Stimulated activated naive CD8-positive, alpha-beta T cell treated with anti-CD3 and anti-CD28 coated beads, Interleukin-15, amount 100 ng/mL, for 72 hours (primary cell): ENCODE measurements around the gene RSL1D1.
"Not testable (repeated sequence)": the region's sequence is repeated elsewhere in the genome, so short reads cannot be mapped to it uniquely, and the experiment has no call there.

Source experiments
- ATAC-seq: fragments of 150-1000 bp; cut with Tn5 transposase; 2 replicates; pipeline ENCODE4 v1.10.0; 2021; ENCODE audit warnings: mild to moderate bottlenecking, moderate library complexity
- DNase-seq, 2 donors: peaks; one replicate each; pipeline ENCODE4 v3.0.0; 2021 to 2022
- H3K27ac Mint-ChIP-seq, 2 donors: one replicate each; pipeline ENCODE4 v1.8.0; 2022; ENCODE audit warnings: mild to moderate bottlenecking in 2 of 2, mixed read lengths in 2 of 2, moderate library complexity in 2 of 2
- H3K27me3 Mint-ChIP-seq: one replicate; pipeline ENCODE4 v1.8.0; 2022; ENCODE audit warnings: mixed read lengths
- H3K4me1 Mint-ChIP-seq: one replicate; pipeline ENCODE4 v1.8.0; 2022; ENCODE audit warnings: mild to moderate bottlenecking, mixed read lengths
- H3K4me3 Mint-ChIP-seq, 2 donors: one replicate each; pipeline ENCODE4 v1.8.0; 2022; ENCODE audit warnings: mild to moderate bottlenecking in 2 of 2, mixed read lengths in 2 of 2, moderate library complexity in 1 of 2
- H3K9me3 Mint-ChIP-seq, 2 donors: one replicate each; pipeline ENCODE4 v1.8.0; 2022; ENCODE audit warnings: mixed read lengths in 2 of 2

RSL1D1 gene

DNA sequence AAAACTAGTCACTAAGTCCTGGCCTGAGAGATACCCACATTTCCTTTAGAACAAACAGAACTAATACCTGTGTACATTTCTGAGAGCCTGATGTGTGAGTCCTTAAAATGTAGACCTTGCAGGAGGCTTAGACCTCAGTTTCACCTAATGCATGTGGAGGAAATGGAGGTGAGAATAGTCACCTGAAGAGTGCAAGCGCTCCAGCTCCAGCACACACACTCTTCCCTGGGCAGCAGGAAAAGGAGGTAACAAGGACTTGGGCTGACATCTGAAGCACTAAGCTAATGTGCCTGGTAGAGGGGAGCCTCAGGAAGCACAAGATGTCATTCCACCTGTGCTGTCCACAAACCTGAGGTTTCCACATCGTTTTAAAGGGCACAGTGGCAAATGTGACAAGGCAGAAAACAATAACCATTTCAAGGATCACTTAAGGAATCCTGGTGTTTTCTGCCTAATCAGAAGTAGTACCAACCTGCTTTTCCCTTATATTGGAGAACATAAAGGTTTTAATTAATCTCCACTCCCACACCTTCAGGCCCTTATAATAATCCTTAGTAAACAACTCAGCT is 17.2 kb upstream of the RSL1D1 start:
- DNase-seq (no peak), ATAC-seq (no peak)
- Mint-ChIP-seq H3K27me3 (no peaks in the 10 kb centered on the region), H3K4me1 (no peaks in the 10 kb centered on the region), H3K4me3 (no peak overlapping the region), H3K9me3 (no peaks in the 10 kb centered on the region), H3K27ac (no peak overlapping the region)

DNA sequence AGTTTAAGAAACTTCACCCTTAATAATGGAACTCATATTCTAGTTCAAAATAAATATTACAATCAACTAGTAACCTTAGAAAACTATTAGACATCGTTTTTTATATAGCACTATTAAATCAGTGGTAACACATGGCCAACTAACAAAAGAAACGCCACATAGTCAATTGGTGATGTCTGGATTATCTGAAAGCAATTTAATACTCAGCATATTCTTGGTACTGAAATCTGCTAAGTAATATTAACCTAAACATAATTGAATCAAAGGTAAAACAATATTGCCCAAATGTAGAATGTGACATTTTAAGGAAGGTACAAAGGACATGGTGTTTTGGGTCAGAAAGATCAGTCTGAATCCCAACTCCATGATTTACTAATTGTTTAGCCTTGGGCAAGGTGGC is 11.1 kb upstream of the RSL1D1 start:
- Mint-ChIP-seq H3K27me3 (no peaks in the 10 kb centered on the region), H3K4me1 (peaks cover 14% of the 10 kb centered on the region)

DNA sequence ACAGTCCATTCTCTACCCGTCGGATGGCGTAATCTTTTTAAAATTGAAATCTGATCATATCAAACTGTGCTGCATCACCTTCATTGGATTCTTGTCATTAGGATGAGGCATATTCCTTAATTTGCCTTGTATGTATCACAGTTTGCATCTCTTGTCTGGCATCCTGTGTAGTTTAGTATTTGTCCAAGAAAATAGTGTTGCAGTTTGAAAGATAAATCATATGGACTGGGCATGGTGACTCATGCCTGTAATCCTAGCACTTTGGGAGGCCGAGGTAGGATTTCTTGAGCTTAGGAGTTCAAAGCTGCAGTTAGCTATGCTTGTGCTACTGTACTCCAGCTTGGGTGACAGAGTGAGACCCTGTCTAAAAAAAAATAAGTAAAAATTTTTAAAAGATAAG is 5.8 kb upstream of the RSL1D1 start:
- H3K4me1 Mint-ChIP-seq, result peaks cover 57% of the 10 kb centered on the region
- no peak for ATAC-seq
- DNase-seq, result no peak
- no peak overlapping the region for H3K4me3 Mint-ChIP-seq
- H3K9me3 Mint-ChIP-seq, result no peaks in the 10 kb centered on the region
- H3K27me3 Mint-ChIP-seq, result no peaks in the 10 kb centered on the region
- H3K27ac Mint-ChIP-seq, result no peak overlapping the region

More for the DNA sequence above, 11.1 kb upstream of the RSL1D1 start:
- Mint-ChIP-seq H3K27ac (no peak overlapping the region), H3K4me3 (no peak overlapping the region), H3K9me3 (no peaks in the 10 kb centered on the region)
- ATAC-seq (no peak), DNase-seq (no peak)

DNA sequence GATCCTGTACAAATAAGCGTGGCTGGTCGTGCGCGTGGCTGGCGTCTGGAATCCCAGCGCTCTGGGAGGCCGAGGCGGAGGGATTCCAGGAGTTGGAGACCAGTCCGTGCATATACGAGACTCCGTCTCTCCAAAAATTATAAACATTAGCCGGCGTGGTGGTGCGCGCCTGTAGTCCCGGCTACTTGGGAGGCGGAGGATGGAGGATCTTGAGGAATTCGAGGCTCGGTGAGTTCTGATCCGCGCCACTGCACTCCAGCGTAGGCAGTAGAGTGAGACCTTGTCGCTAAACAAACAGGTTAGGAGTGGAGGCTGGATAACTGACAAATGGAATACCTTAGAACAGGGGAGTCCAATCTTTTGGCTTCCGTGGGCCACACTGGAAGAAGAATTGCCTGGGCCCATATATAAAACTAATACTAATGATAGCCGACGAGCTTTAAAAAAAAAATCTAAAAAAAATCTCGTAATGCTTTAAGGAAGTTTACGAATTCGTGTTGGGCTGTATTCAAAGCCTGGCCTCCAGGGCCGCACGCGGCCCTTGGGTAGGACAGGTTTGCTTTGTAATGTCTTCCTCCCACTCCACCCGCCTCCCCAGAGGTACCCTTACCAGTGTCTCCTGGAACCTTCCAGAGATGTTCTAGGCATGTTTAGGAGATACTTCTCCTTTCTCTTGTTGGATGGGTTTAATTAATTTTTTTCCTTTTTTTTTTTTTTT is 909 bp upstream of the RSL1D1 start:
- Mint-ChIP-seq H3K4me3 (peak overlapping the region; percentile 97), H3K4me1 (peaks cover 71% of the 10 kb centered on the region), H3K27ac (peak overlapping the region; percentile 94 to 98), H3K27me3 (no peaks in the 10 kb centered on the region), H3K9me3 (no peaks in the 10 kb centered on the region)
- DNase-seq, result no peak
- no peak for ATAC-seq

DNA sequence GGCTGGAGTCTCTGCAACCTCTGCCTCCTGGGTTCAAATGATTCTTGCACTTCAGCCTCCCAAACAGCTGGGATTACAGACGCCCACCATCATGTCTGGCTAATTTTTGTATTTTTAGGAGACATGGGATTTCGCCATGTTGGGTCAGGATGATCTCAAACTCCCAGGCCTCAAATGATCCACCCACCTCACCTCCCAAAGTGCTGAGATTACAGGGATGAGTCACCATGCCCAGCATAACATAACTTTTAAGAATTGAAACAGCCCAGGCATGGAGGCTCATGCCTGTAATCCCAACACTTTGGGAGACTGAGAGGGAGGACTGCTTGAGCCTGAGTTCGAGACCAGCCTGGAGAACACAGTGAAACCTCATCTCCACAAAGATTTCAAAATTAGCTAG is 2.5 kb downstream of the RSL1D1 start:
- no peak for DNase-seq
- H3K27ac Mint-ChIP-seq, result peak overlapping the region; percentile 40 to 86
- ATAC-seq, result no peak
- no peaks in the 10 kb centered on the region for H3K27me3 Mint-ChIP-seq
- H3K4me3 Mint-ChIP-seq, result peak overlapping the region; percentile 64
- H3K9me3 Mint-ChIP-seq, result no peaks in the 10 kb centered on the region
- peaks cover 59% of the 10 kb centered on the region for H3K4me1 Mint-ChIP-seq

DNA sequence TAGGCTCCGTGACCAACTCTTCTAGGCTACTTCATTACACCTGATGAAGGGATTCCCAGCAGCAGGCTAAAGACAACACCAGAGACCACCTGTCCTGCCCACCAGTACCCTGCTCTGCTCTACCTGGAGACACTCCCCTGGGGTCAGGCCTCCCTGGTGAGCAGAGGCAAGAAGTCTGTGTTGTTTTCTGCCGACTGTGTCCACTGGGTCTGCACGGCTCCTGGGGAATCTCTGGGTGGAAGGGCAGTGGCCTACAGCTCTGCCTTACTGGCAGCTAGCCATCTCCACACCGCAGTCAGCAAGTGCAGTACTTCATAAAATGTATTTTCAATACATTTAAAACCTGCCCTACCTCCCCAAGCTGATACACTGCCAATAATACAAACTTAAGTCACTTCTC is 6.8 kb downstream of the RSL1D1 start:
- H3K27ac Mint-ChIP-seq, result peak overlapping the region in 1 of 2 donors; percentile 68
- peaks cover 39% of the 10 kb centered on the region for H3K4me1 Mint-ChIP-seq
- H3K9me3 Mint-ChIP-seq, result no peaks in the 10 kb centered on the region
- DNase-seq (no peak), ATAC-seq (no peak)
- H3K27me3 Mint-ChIP-seq, result no peaks in the 10 kb centered on the region
- no peak overlapping the region for H3K4me3 Mint-ChIP-seq

DNA sequence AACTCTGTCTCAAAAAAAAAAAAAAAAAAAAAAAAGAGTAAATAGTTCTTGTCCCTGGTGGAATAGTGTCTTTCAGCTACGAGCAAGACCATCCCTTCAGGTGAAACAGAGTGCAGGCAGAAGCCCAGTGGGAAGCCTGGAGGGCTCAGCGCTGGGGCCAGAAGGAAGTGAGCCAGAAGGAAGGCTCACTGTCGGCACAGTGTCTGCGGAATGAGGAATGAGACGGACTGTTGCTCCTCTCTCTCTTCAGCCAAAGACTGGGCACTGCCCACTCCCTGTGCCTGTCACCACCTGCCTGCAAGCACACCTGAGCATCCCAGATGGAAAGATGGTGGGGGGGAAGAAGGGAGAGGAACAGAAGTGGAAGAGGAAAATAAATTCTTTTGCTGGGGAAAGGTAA is 7.5 kb downstream of the RSL1D1 start:
- Mint-ChIP-seq H3K4me1 (peaks cover 35% of the 10 kb centered on the region), H3K9me3 (no peaks in the 10 kb centered on the region), H3K27ac (peak overlapping the region in 1 of 2 donors; percentile 25), H3K4me3 (no peak overlapping the region), H3K27me3 (no peaks in the 10 kb centered on the region)
- ATAC-seq (no peak), DNase-seq (no peak)

DNA sequence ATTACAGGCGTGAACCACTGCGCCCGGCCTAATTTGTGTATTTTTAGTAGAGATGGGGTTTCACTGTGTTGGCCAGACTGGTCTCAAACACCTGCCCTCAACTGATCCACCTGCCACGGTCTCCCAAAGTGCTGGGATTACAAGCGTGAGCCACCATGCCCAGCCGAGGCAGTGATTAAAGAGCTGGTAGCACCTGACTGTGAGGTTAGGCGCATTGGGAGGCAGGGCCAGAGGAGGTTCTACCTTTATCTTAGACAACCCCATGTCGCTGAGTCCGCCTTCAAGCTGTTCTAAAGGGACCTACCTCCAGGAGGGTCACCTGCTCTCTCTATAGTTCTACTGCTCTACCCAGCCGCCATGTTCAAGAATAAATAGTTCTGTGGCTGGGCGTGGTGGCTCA is 8.1 kb downstream of the RSL1D1 start:
- Mint-ChIP-seq H3K27me3 (no peaks in the 10 kb centered on the region), H3K4me3 (no peak overlapping the region), H3K9me3 (no peaks in the 10 kb centered on the region), H3K4me1 (peaks cover 28% of the 10 kb centered on the region), H3K27ac (peak overlapping the region in 1 of 2 donors; percentile 68)
- ATAC-seq, result no peak
- DNase-seq, result no peak

DNA sequence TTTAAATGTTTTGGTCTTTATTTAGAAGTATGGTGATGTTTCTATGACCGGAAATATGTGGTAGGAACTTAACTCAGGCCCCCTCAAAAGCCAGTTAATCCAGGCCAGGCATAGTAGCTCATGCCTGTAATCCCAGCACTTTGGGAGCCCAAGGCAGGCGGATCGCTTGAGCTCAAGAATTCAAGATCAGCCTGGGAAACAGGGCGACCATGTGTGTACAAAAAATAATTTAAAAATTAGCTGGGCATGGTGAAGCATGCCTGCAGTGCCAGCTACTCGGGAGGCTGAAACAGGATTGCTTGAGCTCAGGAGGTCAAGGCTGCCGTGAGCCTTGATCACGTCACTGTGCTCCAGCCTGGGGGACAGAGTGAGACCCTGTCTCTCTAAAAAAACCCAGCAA is 10.3 kb downstream of the RSL1D1 start:
- H3K27ac Mint-ChIP-seq, result no peak overlapping the region

DNA sequence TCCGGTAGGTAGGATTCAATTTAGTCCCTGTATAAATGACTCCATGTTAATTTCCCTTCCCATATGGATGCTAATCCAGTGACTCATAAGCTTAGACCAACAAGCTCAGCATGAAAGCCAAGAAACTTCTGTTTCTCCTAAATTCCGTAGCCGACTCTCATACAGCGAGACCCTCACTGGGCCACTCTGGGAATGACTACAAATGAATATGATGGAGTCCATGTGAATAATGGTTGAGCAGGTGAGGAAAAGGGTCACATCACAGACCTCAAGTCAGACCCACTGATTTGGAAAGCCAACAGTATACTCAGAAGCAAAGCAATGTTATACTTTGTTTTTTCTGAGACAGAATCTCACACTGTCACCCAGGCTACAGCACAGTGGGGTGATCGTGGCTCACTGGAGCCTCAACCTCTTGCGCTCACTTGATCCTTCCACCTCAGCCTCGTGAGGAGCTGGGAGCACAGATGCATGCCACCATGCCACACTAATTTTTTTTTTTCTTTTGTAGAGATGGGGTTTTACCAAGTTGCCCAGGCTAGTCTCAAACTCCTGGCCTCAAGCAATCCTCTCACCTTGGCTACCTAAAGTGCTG is 14.6 kb downstream of the RSL1D1 start:
- Mint-ChIP-seq H3K4me3 (no peak overlapping the region), H3K27ac (no peak overlapping the region), H3K9me3 (no peaks in the 10 kb centered on the region), H3K27me3 (no peaks in the 10 kb centered on the region), H3K4me1 (no peaks in the 10 kb centered on the region)
- DNase-seq (no peak), ATAC-seq (no peak)

More for the DNA sequence above, 10.3 kb downstream of the RSL1D1 start:
- no peak overlapping the region for H3K4me3 Mint-ChIP-seq
- no peaks in the 10 kb centered on the region for H3K27me3 Mint-ChIP-seq
- no peaks in the 10 kb centered on the region for H3K9me3 Mint-ChIP-seq
- peaks cover 19% of the 10 kb centered on the region for H3K4me1 Mint-ChIP-seq
- DNase-seq, result no peak
- ATAC-seq, result no peak

DNA sequence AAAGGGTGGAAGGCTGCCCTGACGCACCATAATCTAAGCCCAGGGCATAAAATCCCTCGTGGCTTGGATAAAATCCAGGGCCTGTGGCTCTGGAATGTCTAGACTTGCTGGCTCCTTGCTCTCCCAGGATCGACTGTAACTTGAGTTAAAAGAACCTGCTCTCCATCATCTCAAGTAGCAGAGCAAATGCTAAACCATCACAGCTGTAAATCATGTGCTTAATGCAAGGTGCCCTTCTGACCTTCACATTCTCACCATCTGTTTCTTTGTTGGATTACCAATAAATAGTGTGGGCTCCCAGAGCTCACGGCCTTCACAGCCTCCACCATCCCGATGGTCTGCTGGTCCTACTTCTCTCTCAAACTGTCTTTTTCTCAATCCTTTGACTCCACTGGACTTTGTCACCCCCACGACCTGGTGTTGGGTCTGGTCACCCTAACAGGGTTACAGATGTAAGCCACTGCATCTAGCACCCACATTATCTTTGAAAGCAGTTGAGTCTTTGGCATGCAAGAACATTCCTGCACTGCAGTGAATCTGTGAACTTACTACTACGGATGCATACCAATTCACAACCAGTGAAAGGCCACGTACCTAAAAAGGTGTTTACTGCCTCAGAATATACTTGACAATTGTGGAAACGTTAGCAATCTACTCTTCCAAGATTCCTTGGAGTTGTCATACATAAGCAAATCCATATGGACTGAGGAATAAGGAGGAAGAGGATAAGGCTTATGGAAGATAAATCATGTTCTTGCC is 15.3 kb downstream of the RSL1D1 start:
- no peak for ATAC-seq

DNA sequence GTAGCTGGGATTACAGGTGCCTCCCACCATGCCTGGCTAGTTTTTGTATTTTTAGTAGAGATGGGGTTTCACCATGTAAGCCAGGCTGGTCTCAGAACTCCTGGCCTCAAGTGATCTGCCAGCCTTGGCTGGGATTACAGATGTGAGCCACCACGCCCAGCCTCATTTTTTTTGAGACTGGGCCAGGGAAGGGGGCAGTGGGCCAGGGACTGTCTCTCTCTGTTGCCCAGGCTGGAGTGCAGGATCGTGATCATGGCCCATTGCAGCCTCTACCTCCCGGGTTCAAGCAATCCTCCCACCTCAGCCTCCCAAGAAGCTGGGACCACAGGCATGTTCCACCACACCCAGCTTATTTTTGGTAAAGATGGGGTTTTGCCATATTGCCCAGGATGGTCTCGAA is 16.0 kb downstream of the RSL1D1 start:
- DNase-seq (no peak), ATAC-seq (peak; percentile 45)
- no peaks in the 10 kb centered on the region for H3K9me3 Mint-ChIP-seq
- H3K27ac Mint-ChIP-seq, result no peak overlapping the region
- H3K4me3 Mint-ChIP-seq, result no peak overlapping the region
- H3K27me3 Mint-ChIP-seq, result no peaks in the 10 kb centered on the region
- no peaks in the 10 kb centered on the region for H3K4me1 Mint-ChIP-seq

More for the DNA sequence above, 15.3 kb downstream of the RSL1D1 start:
- no peaks in the 10 kb centered on the region for H3K9me3 Mint-ChIP-seq
- H3K4me3 Mint-ChIP-seq, result no peak overlapping the region
- H3K4me1 Mint-ChIP-seq, result no peaks in the 10 kb centered on the region
- no peak for DNase-seq
- H3K27ac Mint-ChIP-seq, result no peak overlapping the region
- no peaks in the 10 kb centered on the region for H3K27me3 Mint-ChIP-seq

DNA sequence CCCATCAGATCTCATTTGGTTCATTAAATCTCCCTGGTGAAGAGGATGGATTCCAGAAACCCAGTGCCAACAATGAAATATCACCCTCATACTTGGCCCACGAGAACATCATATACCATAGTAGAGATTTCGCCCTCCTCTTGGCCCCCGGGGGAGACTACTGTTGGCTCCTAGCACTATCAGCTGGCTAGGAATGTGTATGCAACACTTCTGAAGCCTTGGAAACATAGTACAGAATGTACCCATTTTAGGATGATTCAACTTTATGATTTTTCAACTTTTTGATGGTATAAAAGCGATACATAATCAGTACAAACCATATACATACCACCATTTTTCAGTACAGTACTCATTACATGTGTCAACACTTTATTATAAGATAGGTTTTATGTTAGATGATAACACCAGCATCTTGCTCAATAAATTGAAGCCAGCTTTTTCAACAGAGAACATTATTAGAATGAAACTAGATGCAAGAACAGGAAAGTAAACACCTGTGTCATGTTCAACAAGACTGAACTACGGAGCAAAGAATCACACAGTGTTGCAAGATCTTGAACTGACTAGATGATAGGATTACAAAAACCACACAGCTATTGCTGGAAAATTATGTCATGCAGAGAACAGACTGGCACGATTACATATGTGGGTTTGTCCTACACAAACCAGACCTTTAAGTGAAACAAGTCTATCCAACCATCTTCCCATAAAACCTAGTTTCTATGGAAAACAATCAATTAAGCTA is 17.2 kb downstream of the RSL1D1 start:
- Mint-ChIP-seq H3K27ac (no peak overlapping the region), H3K4me1 (no peaks in the 10 kb centered on the region), H3K27me3 (no peaks in the 10 kb centered on the region), H3K4me3 (no peak overlapping the region), H3K9me3 (no peaks in the 10 kb centered on the region)
- ATAC-seq (peak; percentile 23), DNase-seq (no peak)

DNA sequence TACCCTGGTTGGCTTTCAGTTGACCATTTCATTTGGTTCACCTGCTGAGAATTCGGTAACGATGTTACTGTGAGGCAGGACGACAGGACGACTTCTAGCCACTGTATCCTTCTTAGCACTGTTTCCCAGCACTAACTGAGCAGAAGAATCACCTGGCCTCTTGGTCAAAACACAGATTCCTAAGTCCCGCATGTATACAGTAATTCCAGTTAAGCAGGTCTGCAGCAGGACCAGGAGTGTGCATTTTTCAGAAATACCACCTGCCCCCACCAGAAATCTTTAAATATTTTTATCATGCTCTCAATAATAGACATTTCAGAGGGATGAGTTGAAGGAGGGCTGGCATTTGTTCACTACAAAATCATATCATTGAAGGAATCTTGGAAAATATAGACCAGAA is 22.6 kb downstream of the RSL1D1 start:
- Mint-ChIP-seq H3K27ac (no peak overlapping the region), H3K27me3 (no peaks in the 10 kb centered on the region)
- ATAC-seq, result no peak

DNA sequence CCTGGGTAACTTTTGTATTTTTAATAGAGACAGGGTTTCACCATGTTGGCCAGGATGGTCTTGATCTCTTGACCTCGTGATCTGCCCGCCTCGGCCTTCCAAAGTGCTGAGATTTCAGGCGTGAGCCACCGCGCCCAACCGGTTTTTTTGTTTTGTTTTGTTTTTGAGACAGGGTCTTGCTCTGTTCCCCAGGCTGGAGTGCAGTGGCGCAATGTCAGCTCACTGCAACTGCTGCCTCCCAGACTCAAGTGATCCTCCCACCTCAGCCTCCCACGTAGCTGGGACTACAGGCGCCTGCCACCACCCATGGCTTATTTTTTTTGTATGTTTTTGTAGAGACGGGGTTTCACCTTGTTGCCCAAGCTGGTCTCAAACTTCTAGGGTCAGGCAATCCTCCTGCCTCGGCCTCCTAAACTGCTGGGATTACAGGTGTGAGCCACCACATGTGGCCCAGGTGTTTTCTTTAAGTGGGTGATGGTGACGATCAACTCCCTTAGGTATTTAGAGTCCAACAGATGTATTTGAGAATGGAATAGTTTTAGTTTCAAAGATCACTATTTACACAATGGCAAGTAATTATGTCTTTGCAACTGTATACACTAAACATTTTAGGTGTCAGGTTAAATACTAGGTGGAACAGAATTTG is 25.7 kb downstream of the RSL1D1 start:
- not testable (repeated sequence) for H3K9me3 Mint-ChIP-seq, H3K27me3 Mint-ChIP-seq, H3K4me1 Mint-ChIP-seq, DNase-seq, H3K27ac Mint-ChIP-seq, H3K4me3 Mint-ChIP-seq, ATAC-seq

More for the DNA sequence above, 22.6 kb downstream of the RSL1D1 start:
- no peak overlapping the region for H3K4me3 Mint-ChIP-seq
- H3K9me3 Mint-ChIP-seq, result no peaks in the 10 kb centered on the region
- H3K4me1 Mint-ChIP-seq, result no peaks in the 10 kb centered on the region
- no peak for DNase-seq
